ENCODE data around the gene UPK3BL2.
"Not testable (repeated sequence)": the region's sequence is repeated elsewhere in the genome, so short reads cannot be mapped to it uniquely, and the experiment has no call there.

DNA sequence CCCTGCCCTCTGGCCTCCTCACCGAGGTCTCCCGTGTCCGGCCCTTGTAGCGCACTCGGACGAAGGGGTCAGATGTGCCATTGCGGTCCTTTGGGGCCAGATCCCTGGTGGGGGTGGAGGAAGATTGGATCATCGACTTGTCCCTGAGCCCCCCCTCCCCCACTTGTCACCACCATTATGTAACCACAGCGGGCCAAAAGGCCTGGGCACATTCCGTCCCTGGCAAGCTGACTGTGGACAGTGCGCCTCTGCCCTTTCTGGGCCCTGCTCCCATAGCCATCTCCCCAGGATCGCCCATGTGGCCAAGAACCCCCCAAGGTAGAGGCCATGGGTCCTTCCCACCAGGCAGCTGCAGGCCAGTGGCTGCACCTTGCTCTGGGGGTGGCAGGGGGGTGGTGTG, 40.4 kb downstream of the UPK3BL2 start:
- TF ChIP-seq, protein P1, sequence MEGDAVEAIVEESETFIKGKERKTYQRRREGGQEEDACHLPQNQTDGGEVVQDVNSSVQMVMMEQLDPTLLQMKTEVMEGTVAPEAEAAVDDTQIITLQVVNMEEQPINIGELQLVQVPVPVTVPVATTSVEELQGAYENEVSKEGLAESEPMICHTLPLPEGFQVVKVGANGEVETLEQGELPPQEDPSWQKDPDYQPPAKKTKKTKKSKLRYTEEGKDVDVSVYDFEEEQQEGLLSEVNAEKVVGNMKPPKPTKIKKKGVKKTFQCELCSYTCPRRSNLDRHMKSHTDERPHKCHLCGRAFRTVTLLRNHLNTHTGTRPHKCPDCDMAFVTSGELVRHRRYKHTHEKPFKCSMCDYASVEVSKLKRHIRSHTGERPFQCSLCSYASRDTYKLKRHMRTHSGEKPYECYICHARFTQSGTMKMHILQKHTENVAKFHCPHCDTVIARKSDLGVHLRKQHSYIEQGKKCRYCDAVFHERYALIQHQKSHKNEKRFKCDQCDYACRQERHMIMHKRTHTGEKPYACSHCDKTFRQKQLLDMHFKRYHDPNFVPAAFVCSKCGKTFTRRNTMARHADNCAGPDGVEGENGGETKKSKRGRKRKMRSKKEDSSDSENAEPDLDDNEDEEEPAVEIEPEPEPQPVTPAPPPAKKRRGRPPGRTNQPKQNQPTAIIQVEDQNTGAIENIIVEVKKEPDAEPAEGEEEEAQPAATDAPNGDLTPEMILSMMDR (conservative IDR thresholded peaks at IDR 0.05): not testable (repeated sequence)
- TF ChIP-seq EZH2 (IDR thresholded peaks at IDR 0.05; ENCODE audit: low read depth): not testable (repeated sequence)
